OCI-LY3 (cell line): Measurements from ENCODE around the gene SLC22A3.

Experiments
- H2AFZ ChIP-seq: fragments of 200-600, 300-600 bp; shearing (Covaris generic); 2 replicates; pipeline ENCODE4 v1.6.0; 2014; ENCODE audit warnings: antibody characterized with exemption, low read depth, low read length
- H3K27ac ChIP-seq: fragments of 200-600, 300-600 bp; sonication (generic); 2 replicates; pipeline ENCODE4 v1.5.1; 2014; ENCODE audit warnings: mild to moderate bottlenecking, low read length, moderate library complexity, mixed read lengths
- H3K27me3 ChIP-seq: fragments of 200-600, 300-600 bp; sonication (generic); 2 replicates; pipeline ENCODE4 v1.6.1; 2014; ENCODE audit warnings: low read depth, low read length, mixed read lengths
- H3K36me3 ChIP-seq: fragments of 200-600, 300-600 bp; sonication (generic); replicated peaks from 2 replicates; pipeline ENCODE3; 2014; ENCODE audit warnings: low read depth, low read length, mixed read lengths
- H3K4me1 ChIP-seq: fragments of 300-600, 200-600 bp; sonication (generic); 2 replicates; pipeline ENCODE4 v1.6.1; 2014; ENCODE audit warnings: low read length, mixed read lengths
- H3K4me2 ChIP-seq: fragments of 200-600, 300-600 bp; sonication (generic); 2 replicates; pipeline ENCODE4 v1.6.1; 2014; ENCODE audit warnings: low read length, mixed read lengths
- H3K4me3 ChIP-seq: fragments of 300-600, 200-600 bp; sonication (generic); 2 replicates; pipeline ENCODE4 v1.5.1; 2014; ENCODE audit warnings: antibody characterized with exemption, mild to moderate bottlenecking, low read length, moderate library complexity
- H3K79me2 ChIP-seq: fragments of 300-600, 200-600 bp; shearing (Covaris generic); 2 replicates; pipeline ENCODE4 v1.6.1; 2014; ENCODE audit warnings: mild to moderate bottlenecking, low read length, mixed read lengths
- H3K9ac ChIP-seq: fragments of 300-600, 200-600 bp; shearing (Covaris generic); 2 replicates; pipeline ENCODE4 v1.6.0; 2014; ENCODE audit warnings: mild to moderate bottlenecking, low read length, moderate library complexity
- H3K9me3 ChIP-seq: fragments of 200-600, 300-600 bp; shearing (Covaris generic); 2 replicates; pipeline ENCODE4 v1.6.1; 2014; ENCODE audit warnings: low read length, mixed read lengths; ENCODE audit not compliant: insufficient read depth
- H4K20me1 ChIP-seq: fragments of 200-600, 300-600 bp; sonication (generic); 2 replicates; pipeline ENCODE4 v1.6.1; 2016; ENCODE audit warnings: low read length, mixed read lengths; ENCODE audit not compliant: insufficient read depth
- EZH2phosphoT487 ChIP-seq: fragments of 200-600 bp; shearing (Covaris generic); IDR thresholded peaks from 2 replicates; pipeline ENCODE4 v1.6.1; 2018; ENCODE audit warnings: antibody characterized with exemption, mixed run types, low read depth
- TF ChIP-seq, protein P1 (sequence below): fragments of 200-600, 300-600 bp; sonication (generic); IDR thresholded peaks from 2 replicates; pipeline ENCODE4 v1.5.1; 2014; ENCODE audit warnings: antibody characterized with exemption, low read length, low read depth

Gene SLC22A3

DNA sequence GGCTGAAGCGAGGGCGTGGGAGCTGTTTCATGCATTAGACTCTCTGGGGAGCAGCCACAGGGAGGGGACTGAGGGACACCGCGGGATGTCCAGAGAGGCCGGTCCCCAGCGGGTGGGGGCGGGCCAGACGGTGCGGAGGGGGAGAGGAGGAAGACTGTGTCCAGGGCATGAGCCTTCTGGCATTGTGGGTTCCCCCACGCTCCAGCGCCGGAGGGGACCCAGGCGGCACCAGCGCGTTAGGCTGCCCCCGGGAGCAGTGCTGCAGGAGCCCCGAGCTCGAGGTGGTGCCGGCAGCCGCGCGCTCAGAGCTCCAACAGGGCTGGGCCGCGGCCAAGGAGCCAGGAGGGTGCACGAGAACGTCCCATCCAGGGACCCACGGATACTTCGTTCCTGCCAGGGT is 14.4 kb downstream of the SLC22A3 start:
- Histone ChIP-seq H3K9ac (no peak overlapping the region), H3K36me3 (no peaks in the 10 kb centered on the region), H3K79me2 (no peaks in the 10 kb centered on the region), H3K4me2 (no peak overlapping the region), H3K4me3 (no peak overlapping the region), H3K4me1 (no peaks in the 10 kb centered on the region), H3K27me3 (peaks cover 4% of the 10 kb centered on the region; the same call in 1 of the 2 replicates), H3K27ac (no peak overlapping the region), H3K9me3 (no peaks in the 10 kb centered on the region), H2AFZ (no peak overlapping the region), H4K20me1 (no peaks in the 10 kb centered on the region)
- no peak for TF ChIP-seq EZH2phosphoT487
- TF ChIP-seq, protein P1, sequence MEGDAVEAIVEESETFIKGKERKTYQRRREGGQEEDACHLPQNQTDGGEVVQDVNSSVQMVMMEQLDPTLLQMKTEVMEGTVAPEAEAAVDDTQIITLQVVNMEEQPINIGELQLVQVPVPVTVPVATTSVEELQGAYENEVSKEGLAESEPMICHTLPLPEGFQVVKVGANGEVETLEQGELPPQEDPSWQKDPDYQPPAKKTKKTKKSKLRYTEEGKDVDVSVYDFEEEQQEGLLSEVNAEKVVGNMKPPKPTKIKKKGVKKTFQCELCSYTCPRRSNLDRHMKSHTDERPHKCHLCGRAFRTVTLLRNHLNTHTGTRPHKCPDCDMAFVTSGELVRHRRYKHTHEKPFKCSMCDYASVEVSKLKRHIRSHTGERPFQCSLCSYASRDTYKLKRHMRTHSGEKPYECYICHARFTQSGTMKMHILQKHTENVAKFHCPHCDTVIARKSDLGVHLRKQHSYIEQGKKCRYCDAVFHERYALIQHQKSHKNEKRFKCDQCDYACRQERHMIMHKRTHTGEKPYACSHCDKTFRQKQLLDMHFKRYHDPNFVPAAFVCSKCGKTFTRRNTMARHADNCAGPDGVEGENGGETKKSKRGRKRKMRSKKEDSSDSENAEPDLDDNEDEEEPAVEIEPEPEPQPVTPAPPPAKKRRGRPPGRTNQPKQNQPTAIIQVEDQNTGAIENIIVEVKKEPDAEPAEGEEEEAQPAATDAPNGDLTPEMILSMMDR = no peak

DNA sequence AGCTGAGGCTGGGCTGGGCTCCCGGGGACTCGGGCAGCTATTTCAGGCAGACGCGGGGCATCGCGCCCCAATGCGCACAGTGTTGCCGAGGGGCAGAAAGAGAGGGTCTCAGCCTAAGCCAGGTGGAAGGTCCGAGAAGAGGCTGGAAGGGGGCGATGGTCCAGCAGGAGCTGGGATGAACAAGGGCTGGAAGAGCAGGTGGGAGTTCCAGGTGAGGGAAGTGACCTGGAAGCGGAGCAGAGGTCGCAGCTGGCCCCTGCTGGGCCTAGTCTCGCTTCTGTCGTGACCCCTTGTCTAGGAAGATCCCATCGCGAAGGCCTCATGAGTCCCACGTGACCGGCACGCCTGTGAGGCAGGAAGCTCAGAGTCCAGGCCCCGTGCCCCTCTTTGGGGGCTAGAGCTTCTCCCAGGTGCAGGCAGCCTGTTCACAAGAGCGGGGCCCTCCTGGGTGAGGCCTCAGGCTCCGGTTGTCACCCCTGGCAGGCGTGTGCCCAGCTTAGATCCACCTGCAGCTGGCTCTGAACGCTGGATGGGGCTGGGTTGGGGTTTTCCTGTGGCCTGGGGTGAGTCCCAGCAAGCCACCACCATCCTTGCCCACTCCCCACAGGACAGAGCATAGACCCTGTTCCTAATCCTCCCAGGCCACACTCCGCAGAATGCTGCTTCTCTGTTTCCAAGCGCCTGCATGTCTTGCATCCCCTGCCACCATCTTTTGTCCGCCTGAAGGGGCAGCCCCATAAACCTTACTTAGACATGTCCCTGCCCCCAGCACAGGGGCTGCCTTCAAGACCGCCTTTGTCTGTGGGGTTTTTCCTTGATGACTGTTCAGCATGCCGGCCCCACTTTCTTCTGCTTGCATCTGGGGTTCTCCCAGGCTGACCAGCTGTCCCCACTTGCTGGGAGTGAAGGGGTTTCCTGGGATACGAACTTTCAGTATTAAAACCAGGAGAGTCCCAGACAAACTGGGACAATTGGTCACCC is 15.1 kb downstream of the SLC22A3 start:
- H2AFZ ChIP-seq = no peak overlapping the region
- no peak overlapping the region for H3K9ac ChIP-seq
- no peak overlapping the region for H3K4me2 ChIP-seq
- H4K20me1 ChIP-seq = no peaks in the 10 kb centered on the region
- H3K27ac ChIP-seq = no peak overlapping the region
- no peaks in the 10 kb centered on the region for H3K79me2 ChIP-seq
- no peaks in the 10 kb centered on the region for H3K9me3 ChIP-seq
- H3K4me3 ChIP-seq = no peak overlapping the region
- no peaks in the 10 kb centered on the region for H3K4me1 ChIP-seq
- H3K36me3 ChIP-seq = no peaks in the 10 kb centered on the region
- H3K27me3 ChIP-seq = peaks cover 4% of the 10 kb centered on the region; the same call in 1 of the 2 replicates
- TF ChIP-seq EZH2phosphoT487 = no peak
- TF ChIP-seq, protein P1 = no peak

DNA sequence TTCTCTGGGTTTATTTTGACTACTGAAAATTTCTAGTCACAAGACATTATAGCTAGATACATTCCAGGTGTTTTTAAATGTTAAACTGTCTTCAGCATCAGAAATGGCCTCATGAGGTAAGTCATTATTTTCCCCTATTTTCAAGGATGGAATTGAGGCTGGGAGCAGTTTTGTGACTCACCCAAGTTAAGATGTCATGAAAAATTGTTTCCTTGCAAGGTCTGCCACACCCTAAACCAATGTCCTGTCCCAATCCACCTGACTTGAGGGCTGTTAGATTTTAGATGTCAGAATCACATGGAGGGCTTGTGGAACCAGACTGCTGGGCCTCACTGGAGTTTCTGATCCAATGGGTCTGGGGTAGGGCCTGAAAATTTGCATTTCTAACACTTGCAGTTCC is 16.9 kb downstream of the SLC22A3 start:
- H3K4me1 ChIP-seq = no peaks in the 10 kb centered on the region
- no peaks in the 10 kb centered on the region for H3K79me2 ChIP-seq
- no peak overlapping the region for H3K4me3 ChIP-seq
- H3K36me3 ChIP-seq = no peaks in the 10 kb centered on the region
- no peak overlapping the region for H3K27ac ChIP-seq
- H2AFZ ChIP-seq = no peak overlapping the region
- no peak overlapping the region for H3K9ac ChIP-seq
- H3K4me2 ChIP-seq = no peak overlapping the region
- TF ChIP-seq, protein P1 = no peak
- TF ChIP-seq EZH2phosphoT487 = no peak
- no peaks in the 10 kb centered on the region for H4K20me1 ChIP-seq
- H3K27me3 ChIP-seq = no peaks in the 10 kb centered on the region
- H3K9me3 ChIP-seq = no peaks in the 10 kb centered on the region

DNA sequence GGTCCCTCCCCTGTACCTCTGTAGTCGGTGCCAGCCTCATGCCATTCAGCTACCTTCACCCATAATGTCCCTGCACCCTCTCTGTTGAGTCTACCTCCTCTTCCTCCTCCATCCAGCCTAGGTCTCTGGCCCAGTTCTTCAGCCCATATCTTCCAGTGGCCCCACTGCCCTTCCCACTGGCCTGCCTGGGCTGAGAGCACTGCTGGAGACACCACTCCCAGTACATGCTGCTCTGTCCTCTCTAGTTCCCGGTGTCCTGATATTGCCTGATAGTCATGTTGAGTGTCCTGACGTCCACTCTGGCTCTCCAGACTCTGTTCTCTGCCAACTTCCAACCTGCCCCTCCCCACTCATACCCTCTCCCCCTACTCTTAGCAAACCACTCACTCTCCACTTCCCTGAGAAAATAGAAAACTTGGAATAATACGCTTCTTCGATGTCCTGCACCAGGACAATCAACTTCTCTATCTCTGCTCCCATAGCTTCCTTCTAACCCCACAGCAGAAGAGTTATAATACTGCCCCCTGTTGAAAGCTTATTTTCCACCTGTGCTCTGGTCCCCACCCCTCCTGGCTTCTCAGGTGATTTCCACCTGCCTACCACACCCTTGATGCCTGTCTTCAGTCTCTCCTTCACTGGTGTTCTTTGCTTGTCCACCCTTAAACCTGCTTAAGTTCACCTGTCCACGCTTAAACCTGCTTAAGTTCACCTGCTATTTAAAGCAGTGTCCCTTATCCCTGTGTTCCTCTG is 19.8 kb downstream of the SLC22A3 start:
- H2AFZ ChIP-seq = no peak overlapping the region
- H3K27ac ChIP-seq = no peak overlapping the region
- no peak overlapping the region for H3K4me3 ChIP-seq
- H3K4me2 ChIP-seq = no peak overlapping the region
- TF ChIP-seq EZH2phosphoT487 = no peak
- TF ChIP-seq, protein P1 = no peak
- H3K4me1 ChIP-seq = no peaks in the 10 kb centered on the region
- H4K20me1 ChIP-seq = no peaks in the 10 kb centered on the region
- no peaks in the 10 kb centered on the region for H3K27me3 ChIP-seq
- no peak overlapping the region for H3K9ac ChIP-seq
- H3K36me3 ChIP-seq = no peaks in the 10 kb centered on the region
- H3K79me2 ChIP-seq = no peaks in the 10 kb centered on the region
- no peaks in the 10 kb centered on the region for H3K9me3 ChIP-seq
